Measurements from ENCODE around the gene HOXD3. TPM values are rescaled to one million over a fixed set of nuclear protein-coding genes. Genes with fewer than 3 reads are reported as not detected.

HOXD3 gene
- total RNA-seq, 4 donors from 2014 or later = 0.40 to 2.9 (median 1.5) TPM; not detected in 1

DNA sequence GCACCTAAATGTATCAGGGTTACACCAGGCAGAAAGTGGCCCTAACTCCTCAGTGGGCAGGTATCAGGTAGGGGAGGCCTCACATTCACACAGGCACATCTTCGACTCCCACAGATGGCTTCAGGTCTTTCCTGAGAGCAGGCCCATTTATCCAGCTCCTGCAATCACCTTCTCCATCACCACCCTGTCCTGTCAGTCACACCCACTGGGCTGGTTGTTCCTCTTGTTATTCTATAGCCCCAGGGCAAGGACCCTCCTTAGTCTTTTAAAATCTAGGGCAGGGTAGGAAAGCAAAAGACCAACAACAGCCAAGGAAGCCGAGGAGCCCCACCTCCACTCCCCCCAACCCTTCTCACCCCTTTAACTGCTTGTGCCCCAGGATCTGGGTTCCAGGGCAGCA lies 14.8 kb upstream of the HOXD3 start:
- DNase-seq = no peak
- Histone ChIP-seq H3K36me3 (no peaks in the 10 kb centered on the region), H3K27me3 (peaks cover 7 to 100% (median 27%) of the 10 kb centered on the region in 4 donors), H3K9me3 (no peaks in the 10 kb centered on the region), H3K27ac (no peak overlapping the region), H3K4me3 (no peak overlapping the region), H3K4me1 (peaks cover 0 to 18% (median 9%) of the 10 kb centered on the region in 3 donors)
- WGBS, 2 donors = 74 to 100% methylated on average over 2 of the region's 2 CpGs
- TF ChIP-seq, protein P1, sequence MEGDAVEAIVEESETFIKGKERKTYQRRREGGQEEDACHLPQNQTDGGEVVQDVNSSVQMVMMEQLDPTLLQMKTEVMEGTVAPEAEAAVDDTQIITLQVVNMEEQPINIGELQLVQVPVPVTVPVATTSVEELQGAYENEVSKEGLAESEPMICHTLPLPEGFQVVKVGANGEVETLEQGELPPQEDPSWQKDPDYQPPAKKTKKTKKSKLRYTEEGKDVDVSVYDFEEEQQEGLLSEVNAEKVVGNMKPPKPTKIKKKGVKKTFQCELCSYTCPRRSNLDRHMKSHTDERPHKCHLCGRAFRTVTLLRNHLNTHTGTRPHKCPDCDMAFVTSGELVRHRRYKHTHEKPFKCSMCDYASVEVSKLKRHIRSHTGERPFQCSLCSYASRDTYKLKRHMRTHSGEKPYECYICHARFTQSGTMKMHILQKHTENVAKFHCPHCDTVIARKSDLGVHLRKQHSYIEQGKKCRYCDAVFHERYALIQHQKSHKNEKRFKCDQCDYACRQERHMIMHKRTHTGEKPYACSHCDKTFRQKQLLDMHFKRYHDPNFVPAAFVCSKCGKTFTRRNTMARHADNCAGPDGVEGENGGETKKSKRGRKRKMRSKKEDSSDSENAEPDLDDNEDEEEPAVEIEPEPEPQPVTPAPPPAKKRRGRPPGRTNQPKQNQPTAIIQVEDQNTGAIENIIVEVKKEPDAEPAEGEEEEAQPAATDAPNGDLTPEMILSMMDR (IDR thresholded peaks at IDR 0.05) = no peak
- no peak for TF ChIP-seq POLR2A (IDR thresholded peaks at IDR 0.05)
- intact Hi-C loops (cut with DNase I) = loop anchor here (5.0 to 10.0 kb wide), 2 partner anchors 313 to 495 kb away; no protein-coding TSS in a partner anchor

DNA sequence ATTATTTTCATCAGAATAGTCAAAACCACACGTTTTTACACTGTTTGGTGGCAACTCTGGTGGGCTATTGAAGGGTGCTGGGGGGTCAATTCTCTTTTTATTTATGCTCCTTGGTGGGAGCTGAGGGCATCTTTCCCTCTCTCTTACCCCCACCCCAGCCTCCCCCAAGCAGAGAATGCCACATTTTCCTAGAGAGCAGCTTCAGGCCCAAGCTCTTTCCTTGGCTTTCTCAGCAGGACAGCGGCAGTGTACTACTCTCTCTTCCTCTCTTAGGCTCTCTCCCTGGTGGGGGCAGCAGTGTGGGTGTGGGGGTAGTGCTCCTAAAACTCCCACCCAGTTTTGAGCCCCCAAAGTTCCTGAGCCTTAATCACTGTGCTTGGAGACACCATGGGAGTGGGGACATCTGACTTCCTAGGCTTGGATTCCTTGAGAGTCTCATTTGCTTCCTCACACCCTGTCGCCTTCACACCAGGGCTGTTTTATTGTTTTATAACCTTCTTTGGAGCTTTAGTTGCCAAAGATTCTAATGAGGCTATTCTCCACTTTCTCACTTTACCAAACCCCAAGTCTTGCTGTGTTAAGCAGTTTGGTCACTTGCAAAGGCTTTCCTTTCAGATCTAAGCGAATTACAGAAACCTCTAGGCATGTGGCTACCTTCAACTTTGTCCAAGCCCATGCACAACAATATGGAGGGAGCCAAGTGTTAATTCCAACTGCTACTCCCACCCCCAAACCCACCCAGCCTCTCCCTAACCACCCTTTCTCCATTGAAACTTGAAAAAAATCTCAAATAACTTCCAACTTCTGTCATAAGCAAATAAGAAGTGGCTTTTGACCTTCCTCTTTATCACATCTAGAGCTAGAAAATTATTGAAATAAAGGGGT lies 11.8 kb upstream of the HOXD3 start:
- H3K4me3 ChIP-seq = no peak overlapping the region
- H3K27ac ChIP-seq = no peak overlapping the region
- no peaks in the 10 kb centered on the region for H3K36me3 ChIP-seq
- intact Hi-C loops (cut with DNase I) = loop anchor here (10.0 kb wide), 1 partner anchor 309 kb away; no protein-coding TSS in a partner anchor
- no peak for DNase-seq
- WGBS, 2 donors = 46 to 54% methylated on average over 4 of the region's 4 CpGs
- peaks cover 9 to 26% (median 10%) of the 10 kb centered on the region in 3 donors for H3K4me1 ChIP-seq
- peaks cover 0 to 100% (median 23%) of the 10 kb centered on the region in 4 donors for H3K27me3 ChIP-seq
- TF ChIP-seq, protein P1 (IDR thresholded peaks at IDR 0.05) = no peak
- no peak for TF ChIP-seq POLR2A (IDR thresholded peaks at IDR 0.05)
- peaks cover 0 to 8% (median 0%) of the 10 kb centered on the region in 3 donors for H3K9me3 ChIP-seq

DNA sequence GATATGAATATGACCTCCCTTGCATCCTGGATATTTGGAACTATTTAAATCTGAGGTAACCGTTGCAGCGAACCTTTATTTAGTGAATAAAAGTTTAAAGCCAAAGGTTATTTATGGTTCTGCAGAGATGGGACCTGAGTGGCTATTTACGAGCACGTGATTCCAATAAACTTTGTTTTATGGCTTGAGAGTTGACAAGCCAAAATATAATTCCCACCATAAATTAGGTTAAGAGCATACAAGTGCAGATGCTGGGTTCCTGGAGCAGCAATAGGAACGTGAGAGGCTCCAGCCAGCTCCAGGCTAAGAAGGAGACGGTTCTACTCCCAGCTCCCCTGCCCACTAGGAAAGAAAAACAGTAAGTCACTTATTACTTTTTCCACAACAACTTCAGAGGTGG lies 11.0 kb upstream of the HOXD3 start:
- Histone ChIP-seq H3K27me3 (peaks cover 4 to 100% (median 25%) of the 10 kb centered on the region in 4 donors), H3K4me1 (peaks cover 4 to 18% (median 9%) of the 10 kb centered on the region in 3 donors), H3K9me3 (peaks cover 0 to 8% (median 0%) of the 10 kb centered on the region in 3 donors), H3K4me3 (no peak overlapping the region), H3K27ac (no peak overlapping the region), H3K36me3 (no peaks in the 10 kb centered on the region)
- intact Hi-C loops (cut with DNase I) = loop anchor here (10.0 kb wide), 1 partner anchor 309 kb away; no protein-coding TSS in a partner anchor
- TF ChIP-seq, protein P1 (IDR thresholded peaks at IDR 0.05) = no peak
- TF ChIP-seq POLR2A (IDR thresholded peaks at IDR 0.05) = no peak
- no peak for DNase-seq
- 34 to 44% methylated on average over 6 of the region's 6 CpGs for WGBS, 2 donors

DNA sequence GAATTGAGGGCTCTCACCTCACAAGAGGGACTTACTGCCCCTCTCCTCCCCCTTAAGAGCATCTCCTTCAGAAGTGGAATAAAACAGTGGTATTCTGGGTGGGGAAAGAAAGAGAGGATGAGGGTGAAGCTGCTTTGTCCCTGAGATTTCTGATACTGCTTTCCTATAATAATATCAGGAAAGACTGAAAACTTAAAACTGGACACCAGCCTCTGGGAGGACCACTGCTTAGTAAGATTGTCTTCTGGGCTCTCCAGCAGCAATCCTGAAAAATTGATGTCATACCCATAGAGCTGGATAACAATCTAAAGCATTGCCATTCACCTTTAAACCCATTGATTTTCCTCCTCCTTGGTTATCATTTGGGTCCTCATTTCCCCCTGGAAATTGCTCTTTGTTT lies 10.5 kb upstream of the HOXD3 start:
- H3K27ac ChIP-seq = no peak overlapping the region
- H3K36me3 ChIP-seq = no peaks in the 10 kb centered on the region
- TF ChIP-seq, protein P1 (IDR thresholded peaks at IDR 0.05) = no peak
- TF ChIP-seq POLR2A (IDR thresholded peaks at IDR 0.05) = no peak
- no peak for DNase-seq
- peaks cover 8 to 100% (median 28%) of the 10 kb centered on the region in 4 donors for H3K27me3 ChIP-seq
- no peak overlapping the region for H3K4me3 ChIP-seq
- H3K9me3 ChIP-seq = peaks cover 0 to 8% (median 0%) of the 10 kb centered on the region in 3 donors
- H3K4me1 ChIP-seq = peaks cover 4 to 22% (median 12%) of the 10 kb centered on the region in 3 donors
- intact Hi-C loops (cut with DNase I) = loop anchor here (10.0 kb wide), 1 partner anchor 308 kb away; no protein-coding TSS in a partner anchor

All from esophagus squamous epithelium (tissue), 5 donors.